B cell (primary cell): ENCODE data around the gene CFL2. TPM values are rescaled to one million over a fixed set of nuclear protein-coding genes. Genes with fewer than 3 reads are reported as not detected.

Experiments
- ATAC-seq: fragments of 200-7000 bp; cut with Tn5 transposase; one replicate; pipeline ENCODE4 v1.10.0; 2021; ENCODE audit warnings: low read depth, mild to moderate bottlenecking, moderate number of reproducible peaks, moderate library complexity
- CTCF ChIA-PET: fragments of 350-600 bp; sonication (Branson Sonifier 250); formaldehyde crosslinking; loops from one replicate; lab custom pipeline; 2021; ENCODE audit warnings: antibody characterized with exemption, inconsistent platforms; lab: Charles Lee
- POLR2A ChIA-PET: fragments of 350-600 bp; sonication (Branson Sonifier 250); formaldehyde crosslinking; loops from one replicate; lab custom pipeline; 2021; ENCODE audit warnings: antibody characterized with exemption; lab: Charles Lee
- DNase-seq: peaks from one replicate; pipeline ENCODE4 v3.0.0; 2013
- H2AFZ ChIP-seq: 2 replicates; pipeline ENCODE4 v1.6.1; 2012; ENCODE audit warnings: mild to moderate bottlenecking, low read depth, low read length; ENCODE audit not compliant: insufficient read depth, poor library complexity, severe bottlenecking
- H3K27ac ChIP-seq, 2 donors: 1 replicate in 1 of 2; 2 replicates in 1 of 2; pipeline ENCODE4 v1.5.1; 2012 to 2013; ENCODE audit warnings: low read length in 2 of 2, mild to moderate bottlenecking in 2 of 2, moderate library complexity in 1 of 2
- H3K27me3 ChIP-seq, 4 experiments: fragments of 200-600 bp in 1 of 4; sonication (generic) in 1 of 4; replicated peaks in 1 of 4; 1 replicate in 2 of 4; 2 replicates in 2 of 4; pipeline versions ENCODE4 v1.6.1 to v1.7.0; 2013 to 2016; ENCODE audit warnings: low read length in 3 of 4, mild to moderate bottlenecking in 2 of 4, mixed read lengths in 1 of 4, moderate library complexity in 1 of 4; ENCODE audit not compliant: insufficient read depth in 4 of 4, control insufficient read depth in 3 of 4; ENCODE audit errors: control extremely low read depth in 1 of 4
- H3K36me3 ChIP-seq, 2 experiments: replicated peaks in 1 of 2; 1 replicate in 1 of 2; 2 replicates in 1 of 2; pipeline versions ENCODE4 v1.6.1 to v1.7.1; 2013; ENCODE audit warnings: low read length in 1 of 2; ENCODE audit not compliant: insufficient read depth in 2 of 2, control insufficient read depth in 1 of 2; ENCODE audit errors: control extremely low read depth in 1 of 2, extremely low read depth in 1 of 2
- H3K4me1 ChIP-seq, 2 donors: fragments of 200-600 bp in 1 of 2; sonication (generic) in 1 of 2; 1 replicate in 1 of 2; 2 replicates in 1 of 2; pipeline versions ENCODE4 v1.5.1 to v1.6.1; 2013 to 2017; ENCODE audit warnings: low read length in 2 of 2; ENCODE audit not compliant: control insufficient read depth in 2 of 2, insufficient read depth in 2 of 2
- H3K4me2 ChIP-seq: replicated peaks from 2 replicates; pipeline ENCODE3; 2012; ENCODE audit warnings: mild to moderate bottlenecking, low read depth, low read length; ENCODE audit not compliant: poor library complexity, severe bottlenecking
- H3K4me3 ChIP-seq, 5 experiments: fragments of 200-600 bp in 1 of 5; sonication (generic) in 1 of 5; 1 replicate in 3 of 5; 2 replicates in 2 of 5; pipeline versions ENCODE4 v1.5.1 to v1.7.0; 2011 to 2016; ENCODE audit warnings: low read length in 4 of 5, mild to moderate bottlenecking in 4 of 5, low read depth in 2 of 5, control low read depth in 1 of 5, moderate library complexity in 1 of 5; ENCODE audit not compliant: insufficient read depth in 1 of 5; ENCODE audit errors: control extremely low read depth in 1 of 5, extremely low read depth in 1 of 5
- H3K79me2 ChIP-seq: fragments of 200-600 bp; sonication (generic); one replicate; pipeline ENCODE4 v1.6.0; 2016; ENCODE audit warnings: low read length; ENCODE audit not compliant: control insufficient read depth, insufficient read depth
- H3K9ac ChIP-seq: fragments of 200-600 bp; sonication (generic); 2 replicates; pipeline ENCODE4 v1.6.1; 2017; ENCODE audit warnings: mild to moderate bottlenecking, low read length, moderate library complexity
- H3K9me3 ChIP-seq, 3 donors: one replicate each; pipeline versions ENCODE4 v1.6.1 to v1.7.1; 2013; ENCODE audit warnings: low read length in 2 of 3; ENCODE audit not compliant: control insufficient read depth in 2 of 3, insufficient read depth in 1 of 3; ENCODE audit errors: control extremely low read depth in 1 of 3
- H4K20me1 ChIP-seq: 2 replicates; pipeline ENCODE4 v1.6.0; 2012; ENCODE audit warnings: mild to moderate bottlenecking, low read length; ENCODE audit not compliant: insufficient read depth, control insufficient read depth, poor library complexity, severe bottlenecking
- H3K27ac Mint-ChIP-seq: one replicate; pipeline ENCODE4 v1.8.0; 2021; ENCODE audit warnings: mixed read lengths
- H3K27me3 Mint-ChIP-seq: one replicate; pipeline ENCODE4 v1.8.0; 2021; ENCODE audit warnings: mixed read lengths
- H3K4me1 Mint-ChIP-seq: one replicate; pipeline ENCODE4 v1.8.0; 2021; ENCODE audit warnings: mixed read lengths
- H3K4me3 Mint-ChIP-seq: one replicate; pipeline ENCODE4 v1.8.0; 2021; ENCODE audit warnings: mixed read lengths
- H3K9me3 Mint-ChIP-seq: one replicate; pipeline ENCODE4 v1.8.0; 2022; ENCODE audit warnings: mixed read lengths; ENCODE audit not compliant: insufficient read depth
- EZH2 ChIP-seq: IDR thresholded peaks from 2 replicates; pipeline ENCODE4 v1.6.1; 2012; ENCODE audit warnings: borderline replicate concordance, low read depth, mild to moderate bottlenecking, moderate library complexity, low read length; ENCODE audit not compliant: insufficient read depth, poor library complexity, severe bottlenecking
- WGBS: methylation state at CpG from one replicate; pipeline ENCODE4 v1.1.5; 2013; ENCODE audit warnings: missing lambda C conversion rate; ENCODE audit not compliant: insufficient coverage; 5-methylcytosine and 5-hydroxymethylcytosine counted together
- intact Hi-C: fragments of 100-400 bp; cut with micrococcal nuclease; formaldehyde crosslinking; loops from one replicate; pipeline ENCODE4 v1.10.0; 2022
- polyA plus RNA-seq: library from polyadenylated mRNA; depleted of rRNA; stranded (reverse); fragments of >200 nt; gene quantifications from 2 replicates; pipeline ENCODE4 v1.2.3, GENCODE V29; 2012
- total RNA-seq, 2 donors: library from RNA; stranded (reverse); fragments of 120-200 nt in 1 of 2; gene quantifications; 1 replicate in 1 of 2; 2 replicates in 1 of 2; pipeline versions ENCODE4 v1.2.3 to v1.2.4, GENCODE V29; 2013 to 2022
- TF ChIP-seq, protein P1 (sequence below): fragments of 200-600 bp; IDR thresholded peaks from one replicate; pipeline ENCODE4 v1.8.0; 2022; ENCODE audit warnings: antibody characterized with exemption, mild to moderate bottlenecking

The CFL2 gene
- total and polyA plus RNA-seq, 2 donors (not counting 1 experiment from before 2014, with no cell fraction given): 9.6 to 21.9 TPM

DNA sequence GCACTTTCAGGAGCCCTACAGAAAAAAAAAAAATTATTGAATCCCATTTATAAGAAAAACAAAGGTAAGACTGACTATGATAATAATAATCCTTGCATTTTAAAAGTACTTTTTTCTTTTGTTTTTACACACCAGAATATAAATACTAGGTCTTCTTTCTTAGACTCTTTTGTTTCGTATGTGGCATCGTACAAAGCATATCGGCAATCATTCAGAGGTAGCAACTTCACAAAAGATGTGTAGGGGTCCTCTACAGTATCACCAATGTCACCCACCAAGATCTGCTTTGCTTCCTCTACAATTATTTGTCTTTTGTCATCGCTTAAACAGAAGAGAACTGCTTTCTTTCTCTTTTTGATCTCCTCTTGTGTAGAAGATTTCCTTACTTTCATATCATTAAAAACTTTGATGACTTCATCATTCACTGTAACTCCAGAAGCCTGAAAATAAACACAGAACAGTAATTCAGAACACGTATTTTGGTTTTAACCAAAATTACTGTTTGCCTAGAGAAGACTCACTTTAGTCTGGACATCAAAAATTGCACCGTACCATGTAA, 1.2 kb downstream of the CFL2 start:
- 59% methylated on average over 3 of the region's 6 CpGs for WGBS
- Mint-ChIP-seq H3K4me3 (peak overlapping the region; percentile 94), H3K9me3 (no peaks in the 10 kb centered on the region), H3K27ac (peak overlapping the region; percentile 94), H3K4me1 (peaks cover 29% of the 10 kb centered on the region), H3K27me3 (no peaks in the 10 kb centered on the region)
- H3K4me2 ChIP-seq: peak overlapping the region; percentile 79
- H3K4me3 ChIP-seq: peak overlapping the region in 4 of 5 experiments; percentile 69 to 91 (median 82)
- H3K9ac ChIP-seq: peak overlapping the region; percentile 84
- no peaks in the 10 kb centered on the region for H4K20me1 ChIP-seq
- ChIA-PET POLR2A (interaction anchor here (0.6 to 1.8 kb wide), 3 partner anchors 99 to 269 kb away, joined by 7 to 11 read pairs (median 9); partner anchors contain the start of genes BAZ1A and SRP54), CTCF (interaction anchor here (1.5 to 3.0 kb wide), 2 partner anchors 10 to 40 kb away, joined by 7 to 18 read pairs; no protein-coding TSS in a partner anchor)
- peaks cover 11 to 15% of the 10 kb centered on the region in 2 donors for H3K4me1 ChIP-seq
- H3K27ac ChIP-seq: peak overlapping the region in 1 of 2 donors; percentile 87
- no peaks in the 10 kb centered on the region for H3K79me2 ChIP-seq
- ATAC-seq (no peak), DNase-seq (no peak)
- peak overlapping the region; percentile 87 for H2AFZ ChIP-seq
- peaks cover 6 to 12% of the 10 kb centered on the region in 2 experiments for H3K36me3 ChIP-seq
- no peaks in the 10 kb centered on the region for H3K9me3 ChIP-seq
- intact Hi-C loops: loop anchor here (2.0 to 10.0 kb wide), 2 partner anchors 248 to 270 kb away; partner anchors contain the start of genes SPTSSA and SRP54
- no peak for TF ChIP-seq EZH2
- TF ChIP-seq, protein P1, sequence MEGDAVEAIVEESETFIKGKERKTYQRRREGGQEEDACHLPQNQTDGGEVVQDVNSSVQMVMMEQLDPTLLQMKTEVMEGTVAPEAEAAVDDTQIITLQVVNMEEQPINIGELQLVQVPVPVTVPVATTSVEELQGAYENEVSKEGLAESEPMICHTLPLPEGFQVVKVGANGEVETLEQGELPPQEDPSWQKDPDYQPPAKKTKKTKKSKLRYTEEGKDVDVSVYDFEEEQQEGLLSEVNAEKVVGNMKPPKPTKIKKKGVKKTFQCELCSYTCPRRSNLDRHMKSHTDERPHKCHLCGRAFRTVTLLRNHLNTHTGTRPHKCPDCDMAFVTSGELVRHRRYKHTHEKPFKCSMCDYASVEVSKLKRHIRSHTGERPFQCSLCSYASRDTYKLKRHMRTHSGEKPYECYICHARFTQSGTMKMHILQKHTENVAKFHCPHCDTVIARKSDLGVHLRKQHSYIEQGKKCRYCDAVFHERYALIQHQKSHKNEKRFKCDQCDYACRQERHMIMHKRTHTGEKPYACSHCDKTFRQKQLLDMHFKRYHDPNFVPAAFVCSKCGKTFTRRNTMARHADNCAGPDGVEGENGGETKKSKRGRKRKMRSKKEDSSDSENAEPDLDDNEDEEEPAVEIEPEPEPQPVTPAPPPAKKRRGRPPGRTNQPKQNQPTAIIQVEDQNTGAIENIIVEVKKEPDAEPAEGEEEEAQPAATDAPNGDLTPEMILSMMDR: no peak
- H3K27me3 ChIP-seq: no peaks in the 10 kb centered on the region
